ENCODE measurements around the gene ACADS. TPM values are rescaled to one million over a fixed set of nuclear protein-coding genes. Genes with fewer than 3 reads are reported as not detected.

The ACADS gene
- total RNA-seq, 4 donors from 2014 or later, result 1.2 to 46.1 (median 13.9) TPM

- H3K36me3 ChIP-seq, result no peaks in the 10 kb centered on the region
- intact Hi-C loops (cut with DNase I; ENCODE audit: low total_unique reads), result no loop called here
- H3K9me3 ChIP-seq, result no peaks in the 10 kb centered on the region
- no peak overlapping the region for H3K4me3 ChIP-seq
- TF ChIP-seq CTCF (IDR thresholded peaks at IDR 0.05) (no peak), POLR2A (IDR thresholded peaks at IDR 0.05) (no peak)
- DNase-seq, result no peak
- no peaks in the 10 kb centered on the region for H3K27me3 ChIP-seq
- H3K27ac ChIP-seq, result no peak overlapping the region
- no peaks in the 10 kb centered on the region for H3K4me1 ChIP-seq
Observed at GRCh38 chr12:120744922-120745493, 19.4 kb downstream of the ACADS start.

GRCh38 chr12:120748242-120748641 is 22.6 kb downstream of the ACADS start:
- H3K27ac ChIP-seq, result no peak overlapping the region
- H3K27me3 ChIP-seq, result no peaks in the 10 kb centered on the region
- TF ChIP-seq POLR2A (IDR thresholded peaks at IDR 0.05) (no peak), CTCF (IDR thresholded peaks at IDR 0.05) (no peak)
- intact Hi-C loops (cut with DNase I; ENCODE audit: low total_unique reads), result no loop called here
- no peaks in the 10 kb centered on the region for H3K36me3 ChIP-seq
- no peak overlapping the region for H3K4me3 ChIP-seq
- no peaks in the 10 kb centered on the region for H3K9me3 ChIP-seq
- H3K4me1 ChIP-seq, result no peaks in the 10 kb centered on the region
- no peak for DNase-seq

GRCh38 chr12:120749256-120749655 is 23.6 kb downstream of the ACADS start:
- H3K4me1 ChIP-seq, result no peaks in the 10 kb centered on the region
- no peaks in the 10 kb centered on the region for H3K36me3 ChIP-seq
- H3K4me3 ChIP-seq, result no peak overlapping the region
- intact Hi-C loops (cut with DNase I; ENCODE audit: low total_unique reads), result no loop called here
- no peaks in the 10 kb centered on the region for H3K27me3 ChIP-seq
- no peak for DNase-seq
- no peak for TF ChIP-seq POLR2A (IDR thresholded peaks at IDR 0.05)
- no peak for TF ChIP-seq CTCF (IDR thresholded peaks at IDR 0.05)
- no peaks in the 10 kb centered on the region for H3K9me3 ChIP-seq
- H3K27ac ChIP-seq, result no peak overlapping the region

GRCh38 chr12:120750806-120751205 is 25.2 kb downstream of the ACADS start:
- Histone ChIP-seq H3K36me3 (no peaks in the 10 kb centered on the region), H3K9me3 (peaks cover 0 to 3% of the 10 kb centered on the region in 2 donors), H3K27me3 (no peaks in the 10 kb centered on the region), H3K4me1 (no peaks in the 10 kb centered on the region), H3K4me3 (no peak overlapping the region), H3K27ac (no peak overlapping the region)
- TF ChIP-seq CTCF (IDR thresholded peaks at IDR 0.05) (no peak), POLR2A (IDR thresholded peaks at IDR 0.05) (no peak)
- intact Hi-C loops (cut with DNase I; ENCODE audit: low total_unique reads), result no loop called here
- DNase-seq, result no peak

GRCh38 chr12:120751389-120751788 is 25.8 kb downstream of the ACADS start:
- TF ChIP-seq CTCF (IDR thresholded peaks at IDR 0.05) (no peak), POLR2A (IDR thresholded peaks at IDR 0.05) (no peak)
- H3K4me3 ChIP-seq, result no peak overlapping the region
- H3K27me3 ChIP-seq, result no peaks in the 10 kb centered on the region
- H3K27ac ChIP-seq, result no peak overlapping the region
- H3K36me3 ChIP-seq, result no peaks in the 10 kb centered on the region
- no peaks in the 10 kb centered on the region for H3K4me1 ChIP-seq
- DNase-seq, result no peak
- H3K9me3 ChIP-seq, result peaks cover 0 to 3% of the 10 kb centered on the region in 2 donors
- intact Hi-C loops (cut with DNase I; ENCODE audit: low total_unique reads), result no loop called here

Data from uterus (tissue), 4 donors.